K562 (cell line): ENCODE measurements around the gene RNF152. TPM values are rescaled to one million over a fixed set of nuclear protein-coding genes. Genes with fewer than 3 reads are reported as not detected.

Experiments used
- ATAC-seq: fragments of 200-7000 bp; cut with Tn5 transposase; 3 replicates; pipeline ENCODE4 v1.9.1; 2020; ENCODE audit warnings: moderate library complexity
- BruUV-seq: library from RNA; stranded (reverse); fragments of 400-500 nt; replicated peaks from 2 replicates; lab custom pipeline; 2021; lab: Mats Ljungman, UMichigan
- CTCF ChIA-PET: fragments of 300-600 bp; formaldehyde crosslinking; extraction: SDS; loops from one replicate; lab custom pipeline; 2021; ENCODE audit warnings: low intra/inter-chr PET ratio; lab: Yijun Ruan, JAX
- POLR2A ChIA-PET: fragments of 300-600, 350-650 bp; sonication (Branson Sonifier 250); formaldehyde crosslinking; extraction: SDS; loops from one replicate; lab custom pipeline; 2021; ENCODE audit warnings: antibody characterized with exemption, inconsistent platforms; lab: Yijun Ruan, JAX
- DNase-seq, 4 experiments: peaks; one replicate each; pipeline versions ENCODE4 v3.0.0 to v3.0.0-alpha.2; 2011 to 2018; ENCODE audit warnings: low spot score in 3 of 4, mixed read lengths in 3 of 4; ENCODE audit errors: extremely low read depth in 1 of 4
- FAIRE-seq: peaks from 2 replicates; lab custom pipeline; 2011; peaks lifted over from hg19 to GRCh38; lab: Jason Lieb, UNC
- H2AFZ ChIP-seq: 2 replicates; pipeline ENCODE4 v1.6.0; 2011; ENCODE audit warnings: low read depth, low read length, control low read depth, inconsistent platforms
- H3K27ac ChIP-seq: fragments of 200-600 bp; 3 replicates; pipeline ENCODE4 v1.8.0; 2011; ENCODE audit warnings: low read depth, mild to moderate bottlenecking, control low read depth, inconsistent platforms, low read length, moderate library complexity, mixed read lengths; ENCODE audit errors: extremely low read depth
- H3K27me3 ChIP-seq, 2 experiments: fragments of 300-600 bp in 1 of 2; 2 replicates in 1 of 2; 3 replicates in 1 of 2; pipeline versions ENCODE4 v1.6.0 to v1.8.0; 2011; ENCODE audit warnings: inconsistent platforms in 2 of 2, low read length in 2 of 2, mild to moderate bottlenecking in 1 of 2, mixed read lengths in 1 of 2, moderate library complexity in 1 of 2; ENCODE audit not compliant: control insufficient read depth in 2 of 2, insufficient read depth in 2 of 2
- H3K36me3 ChIP-seq: fragments of 300-600 bp; 3 replicates; pipeline ENCODE4 v1.8.0; 2011; ENCODE audit warnings: mild to moderate bottlenecking, low read length, inconsistent platforms; ENCODE audit not compliant: control insufficient read depth, insufficient read depth
- H3K4me1 ChIP-seq, 2 experiments: fragments of 200-600 bp in 1 of 2; replicated peaks in 1 of 2; 2 replicates in 1 of 2; 3 replicates in 1 of 2; pipeline versions ENCODE4 v1.5.1 to v1.8.0; 2011; ENCODE audit warnings: inconsistent platforms in 2 of 2, low read length in 2 of 2, mild to moderate bottlenecking in 1 of 2, mixed read lengths in 1 of 2, moderate library complexity in 1 of 2; ENCODE audit not compliant: control insufficient read depth in 2 of 2, insufficient read depth in 2 of 2
- H3K4me2 ChIP-seq: 2 replicates; pipeline ENCODE4 v1.6.1; 2011; ENCODE audit warnings: low read length, control low read depth, inconsistent platforms, mixed read lengths; ENCODE audit not compliant: insufficient read depth
- H3K4me3 ChIP-seq: fragments of 200-600 bp; sonication (generic), shearing (Covaris generic); 2 replicates; pipeline ENCODE4 v1.5.1; 2016; ENCODE audit warnings: control low read depth, inconsistent platforms
- H3K79me2 ChIP-seq: fragments of 200-600 bp; 3 replicates; pipeline ENCODE4 v1.8.0; 2011; ENCODE audit warnings: low read length, inconsistent platforms; ENCODE audit not compliant: control insufficient read depth, insufficient read depth
- H3K9ac ChIP-seq, 2 experiments: 2 replicates each; pipeline versions ENCODE4 v1.6.0 to v1.6.1; 2011; ENCODE audit warnings: low read depth in 2 of 2, low read length in 2 of 2, control low read depth in 1 of 2, inconsistent platforms in 1 of 2, mild to moderate bottlenecking in 1 of 2, mixed read lengths in 1 of 2; ENCODE audit not compliant: insufficient read depth in 1 of 2
- H3K9me1 ChIP-seq: one replicate; pipeline ENCODE4 v1.6.0; 2011; ENCODE audit warnings: inconsistent platforms, mild to moderate bottlenecking, low read length, moderate library complexity; ENCODE audit not compliant: control insufficient read depth, insufficient read depth
- H3K9me3 ChIP-seq: replicated peaks from 2 replicates; pipeline ENCODE4 v1.5.1; 2011; ENCODE audit warnings: low read depth, low read length, inconsistent platforms; ENCODE audit not compliant: control insufficient read depth, insufficient read depth
- H4K20me1 ChIP-seq: replicated peaks from 2 replicates; pipeline ENCODE4 v1.6.1; 2011; ENCODE audit warnings: low read length, inconsistent platforms, mixed read lengths; ENCODE audit not compliant: control insufficient read depth, insufficient read depth
- EP300 ChIP-seq: IDR thresholded peaks from 2 replicates; pipeline ENCODE4 v1.6.1; 2012; ENCODE audit warnings: low read length, improper control_type of control experiment
- FOXA3 ChIP-seq, 2 experiments: fragments of 450-650 bp in 1 of 2; sonication (generic) in 1 of 2; formaldehyde crosslinking; IDR thresholded peaks in 1 of 2; conservative IDR thresholded peaks in 1 of 2; 2 replicates each; pipeline versions ENCODE4 v1.4.0 to v1.8.0; 2020 to 2022; ENCODE audit warnings: mild to moderate bottlenecking in 2 of 2, missing genetic modification reagents in 1 of 2
- KLF10 ChIP-seq: fragments of 250-450 bp; sonication (Bioruptor Pico); IDR thresholded peaks from 2 replicates; pipeline ENCODE4 v1.6.1; 2021; ENCODE audit warnings: matching md5 sums
- RNF2 ChIP-seq: sonication (generic); IDR thresholded peaks from 2 replicates; pipeline ENCODE4 v1.6.1; 2016
- ZBTB1 ChIP-seq: sonication (generic); formaldehyde crosslinking; IDR thresholded peaks from 2 replicates; pipeline ENCODE4 v1.8.1; 2023; ENCODE audit warnings: missing genetic modification reagents, low read depth, mild to moderate bottlenecking, borderline replicate concordance
- ZNF398 ChIP-seq: fragments of 250-450 bp; sonication (Bioruptor Pico); IDR thresholded peaks from 2 replicates; pipeline ENCODE4 v1.8.0; 2021; ENCODE audit warnings: moderate library complexity, mild to moderate bottlenecking, inconsistent platforms
- WGBS: fragments of 100-300 bp; shearing (Covaris generic); methylation state at CpG from one replicate; pipeline ENCODE4 v1.1.6; 2016; ENCODE audit warnings: low coverage, mixed read lengths; ENCODE audit not compliant: insufficient coverage; ENCODE audit errors: missing lambda C conversion rate; 5-methylcytosine and 5-hydroxymethylcytosine counted together
- in situ Hi-C: fragments of 300-500 bp; cut with MboI; formaldehyde crosslinking; loops from 4 replicates; pipeline ENCODE4 v1.15.0; 2018; ENCODE audit warnings: inconsistent platforms, mixed read lengths
- intact Hi-C: fragments of 100-400 bp; cut with micrococcal nuclease; formaldehyde crosslinking; loops from 2 replicates; pipeline ENCODE4 v1.14.2; 2022
- polyA plus RNA-seq, 8 experiments: library from polyadenylated mRNA; depleted of rRNA in 4 of 8; stranded (reverse) in 5 of 8; unstranded in 3 of 8; fragments of >200 nt; fragmentation: Nextera tagmentation in 2 of 8; fragmentation: Illumina TruSeq in 1 of 8; extraction: Ambion mirVana in 2 of 8; extraction: Trizol in 1 of 8; gene quantifications; 2 replicates each; pipeline versions ENCODE4 v1.2.1 to v1.2.3, GENCODE V29; 2011 to 2014; ENCODE audit warnings: inconsistent platforms in 1 of 8, missing spikeins in 1 of 8
- total RNA-seq, 7 experiments: library from RNA; depleted of rRNA in 6 of 7; stranded (reverse); fragments of >200 nt in 6 of 7; fragmentation: Illumina TruSeq in 2 of 7; extraction: Trizol in 2 of 7; gene quantifications; 2 replicates each; pipeline versions ENCODE4 v1.2.1 to v1.2.3, GENCODE V29; 2011 to 2021; ENCODE audit warnings: low replicate concordance in 1 of 7

The RNF152 gene
- total and polyA plus RNA-seq, 9 of the 15 experiments (the other 6 are each of a cell fraction or from before 2014, with no cell fraction given), result 0.04 to 0.05 TPM; not detected in 7

GRCh38 chr18:61797696-61798590 lies 94.9 kb downstream of the RNF152 start:
- H3K4me1 ChIP-seq, result no peaks in the 10 kb centered on the region
- H3K36me3 ChIP-seq, result no peaks in the 10 kb centered on the region
- H3K79me2 ChIP-seq, result no peaks in the 10 kb centered on the region
- H2AFZ ChIP-seq, result no peak overlapping the region
- DNase-seq (no peak), FAIRE-seq (no peak), ATAC-seq (no peak)
- CTCF ChIA-PET, result no interaction called here
- no peaks in the 10 kb centered on the region for H3K27me3 ChIP-seq
- in situ Hi-C loops (no loop called here), intact Hi-C loops (no loop called here)
- no peak overlapping the region for H3K27ac ChIP-seq
- TF ChIP-seq RNF2, result no peak
- TF ChIP-seq ZBTB1, result no peak
- no peak for TF ChIP-seq EP300
- TF ChIP-seq KLF10 (CRISPR knock-in tag), result no peak
- TF ChIP-seq FOXA3 (CRISPR knock-in tag; conservative IDR thresholded peaks at IDR 0.05 in 1 of 2, IDR thresholded peaks at IDR 0.05 in 1 of 2), result no peak
- TF ChIP-seq ZNF398 (CRISPR knock-in tag), result no peak
- POLR2A ChIA-PET, result no interaction called here
- under 1% methylated on average over 6 of the region's 6 CpGs for WGBS
- H4K20me1 ChIP-seq, result no peaks in the 10 kb centered on the region
- no peak overlapping the region for H3K9ac ChIP-seq
- H3K9me3 ChIP-seq, result no peaks in the 10 kb centered on the region
- BruUV-seq, result no TSS peak
- H3K4me2 ChIP-seq, result no peak overlapping the region
- H3K4me3 ChIP-seq, result no peak overlapping the region
- no peaks in the 10 kb centered on the region for H3K9me1 ChIP-seq
